Ascending aorta (tissue), 2 donors: ENCODE measurements around the gene SPSB1. TPM values are rescaled to one million over a fixed set of nuclear protein-coding genes. Genes with fewer than 3 reads are reported as not detected.

Experiments used
- DNase-seq, 2 donors: peaks; one replicate each; pipeline ENCODE4 v3.0.0-alpha.2; 2019; ENCODE audit warnings: low spot score in 2 of 2
- H3K27ac ChIP-seq, 2 donors: fragments of 200-600 bp; sonication (generic); one replicate each; pipeline ENCODE4 v1.5.1; 2016 to 2017; ENCODE audit warnings: mild to moderate bottlenecking in 1 of 2
- H3K27me3 ChIP-seq: fragments of 200-600 bp; sonication (generic); one replicate; pipeline ENCODE4 v1.5.1; 2017
- H3K36me3 ChIP-seq, 2 donors: fragments of 200-600 bp; sonication (generic); one replicate each; pipeline ENCODE4 v1.5.1; 2016
- H3K4me1 ChIP-seq, 2 donors: fragments of 200-600 bp; sonication (generic); one replicate each; pipeline ENCODE4 v1.5.1; 2016 to 2017; ENCODE audit warnings: mild to moderate bottlenecking in 1 of 2
- H3K4me3 ChIP-seq, 2 donors: fragments of 200-600 bp; sonication (generic); one replicate each; pipeline ENCODE4 v1.5.1; 2016 to 2017; ENCODE audit warnings: mild to moderate bottlenecking in 1 of 2
- H3K9me3 ChIP-seq, 2 donors: fragments of 200-600 bp; sonication (generic); one replicate each; pipeline ENCODE4 v1.5.1; 2016
- intact Hi-C: fragments of 100-400 bp; cut with DNase I; formaldehyde crosslinking; loops from one replicate; pipeline ENCODE4 v1.15.1; 2023
- total RNA-seq: library from RNA; depleted of rRNA; stranded (reverse); fragments of >200 nt; gene quantifications from one replicate; pipeline ENCODE4 v1.1.0, GENCODE V29; 2016
- TF ChIP-seq, protein P1 (sequence below), 3 experiments: fragments of 200-600 bp in 2 of 3; fragments of 450-650 bp in 1 of 3; sonication (generic) in 2 of 3; IDR thresholded peaks; one replicate each; pipeline ENCODE4 v1.5.1; 2016 to 2019; ENCODE audit warnings: antibody characterized with exemption in 3 of 3, mild to moderate bottlenecking in 1 of 3, moderate library complexity in 1 of 3

Gene SPSB1
- total RNA-seq, 1 donor from 2014 or later, result 64.9 TPM

DNA sequence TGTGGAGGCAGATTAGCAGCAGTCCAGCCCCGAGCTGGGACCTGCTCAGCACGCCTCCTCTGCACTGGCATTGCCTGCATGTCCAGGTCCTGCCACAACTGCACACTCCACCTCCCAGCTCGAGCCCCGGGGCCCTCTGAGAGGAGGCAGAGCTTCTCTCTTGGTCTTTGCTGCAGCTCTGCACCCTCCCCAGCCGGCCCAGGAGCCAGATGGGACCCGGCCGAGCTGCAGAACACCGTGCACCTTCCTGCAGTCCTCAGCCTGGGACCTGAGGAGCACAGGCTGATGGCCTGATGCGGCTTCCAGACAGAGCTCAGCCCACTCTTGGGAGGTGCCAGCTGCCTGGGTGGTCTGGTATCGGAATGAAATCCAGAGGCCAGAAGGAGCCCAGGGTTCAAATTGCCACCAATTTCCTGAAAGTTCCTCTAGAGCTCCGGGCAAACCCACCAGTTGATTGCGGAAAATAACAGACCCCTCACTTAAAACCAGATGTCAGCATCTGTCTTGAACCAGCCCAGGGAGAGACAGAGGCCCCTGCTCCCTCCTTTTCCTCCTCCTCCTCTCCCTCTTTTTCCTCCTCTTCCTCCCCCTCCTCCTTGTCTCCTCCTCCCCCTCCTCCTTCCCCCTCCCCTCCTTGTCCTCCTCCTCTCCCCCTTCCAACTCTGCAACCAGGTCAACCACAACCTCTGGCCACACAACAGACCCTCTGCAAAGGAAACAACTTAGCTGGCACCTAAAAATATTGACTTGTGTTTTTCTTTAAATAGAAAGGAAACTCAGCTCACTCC lies 10.6 kb upstream of the SPSB1 start:
- H3K4me3 ChIP-seq, result no peak overlapping the region
- H3K9me3 ChIP-seq, result peaks cover 0 to 8% of the 10 kb centered on the region in 2 donors
- DNase-seq, result no peak
- intact Hi-C loops, result no loop called here
- H3K27me3 ChIP-seq, result no peaks in the 10 kb centered on the region
- no peak overlapping the region for H3K27ac ChIP-seq
- H3K36me3 ChIP-seq, result no peaks in the 10 kb centered on the region
- TF ChIP-seq, protein P1, sequence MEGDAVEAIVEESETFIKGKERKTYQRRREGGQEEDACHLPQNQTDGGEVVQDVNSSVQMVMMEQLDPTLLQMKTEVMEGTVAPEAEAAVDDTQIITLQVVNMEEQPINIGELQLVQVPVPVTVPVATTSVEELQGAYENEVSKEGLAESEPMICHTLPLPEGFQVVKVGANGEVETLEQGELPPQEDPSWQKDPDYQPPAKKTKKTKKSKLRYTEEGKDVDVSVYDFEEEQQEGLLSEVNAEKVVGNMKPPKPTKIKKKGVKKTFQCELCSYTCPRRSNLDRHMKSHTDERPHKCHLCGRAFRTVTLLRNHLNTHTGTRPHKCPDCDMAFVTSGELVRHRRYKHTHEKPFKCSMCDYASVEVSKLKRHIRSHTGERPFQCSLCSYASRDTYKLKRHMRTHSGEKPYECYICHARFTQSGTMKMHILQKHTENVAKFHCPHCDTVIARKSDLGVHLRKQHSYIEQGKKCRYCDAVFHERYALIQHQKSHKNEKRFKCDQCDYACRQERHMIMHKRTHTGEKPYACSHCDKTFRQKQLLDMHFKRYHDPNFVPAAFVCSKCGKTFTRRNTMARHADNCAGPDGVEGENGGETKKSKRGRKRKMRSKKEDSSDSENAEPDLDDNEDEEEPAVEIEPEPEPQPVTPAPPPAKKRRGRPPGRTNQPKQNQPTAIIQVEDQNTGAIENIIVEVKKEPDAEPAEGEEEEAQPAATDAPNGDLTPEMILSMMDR (IDR thresholded peaks at IDR 0.05), result no peak
- H3K4me1 ChIP-seq, result peaks cover 15 to 17% of the 10 kb centered on the region in 2 donors

DNA sequence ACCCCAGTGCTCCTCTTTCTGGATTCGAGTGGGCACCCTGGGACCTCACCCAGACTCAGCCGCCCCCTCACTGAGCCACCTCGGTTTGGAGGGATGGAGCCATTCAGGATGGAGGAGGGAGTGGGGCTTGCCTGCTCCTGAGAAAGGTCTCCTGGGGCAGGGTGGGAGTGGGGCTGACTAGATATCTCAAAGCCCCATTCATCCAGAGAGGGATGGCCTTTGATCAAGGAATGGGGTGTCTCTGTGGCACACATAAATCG lies 10.1 kb upstream of the SPSB1 start:
- Histone ChIP-seq H3K4me3 (no peak overlapping the region), H3K27ac (no peak overlapping the region), H3K27me3 (no peaks in the 10 kb centered on the region), H3K9me3 (peaks cover 0 to 9% of the 10 kb centered on the region in 2 donors), H3K4me1 (peaks cover 15 to 16% of the 10 kb centered on the region in 2 donors), H3K36me3 (no peaks in the 10 kb centered on the region)
- TF ChIP-seq, protein P1 (IDR thresholded peaks at IDR 0.05), result no peak
- DNase-seq, result no peak
- intact Hi-C loops, result no loop called here

DNA sequence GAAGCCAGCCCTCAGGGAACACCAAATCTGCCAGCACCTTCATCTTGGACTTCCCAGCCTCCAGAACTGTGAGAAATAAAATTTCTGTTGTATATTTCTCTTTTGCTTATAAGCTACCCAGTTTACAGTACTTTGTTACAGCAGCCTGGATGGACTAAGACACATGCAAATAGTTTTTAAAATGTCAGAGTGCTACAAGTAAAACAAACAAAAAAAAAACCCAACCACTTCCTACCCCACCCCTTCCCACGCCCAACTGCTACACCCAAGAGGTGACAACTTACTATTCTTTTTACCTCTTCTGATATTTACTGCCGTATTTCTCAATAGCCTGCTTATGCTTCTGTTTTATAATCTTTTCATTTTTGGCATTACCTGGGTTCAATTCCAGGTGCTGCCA lies 8.6 kb upstream of the SPSB1 start:
- H3K36me3 ChIP-seq, result no peaks in the 10 kb centered on the region
- TF ChIP-seq, protein P1 (IDR thresholded peaks at IDR 0.05), result no peak
- peaks cover 5 to 23% of the 10 kb centered on the region in 2 donors for H3K9me3 ChIP-seq
- no peak overlapping the region for H3K4me3 ChIP-seq
- no peak for DNase-seq
- no peak overlapping the region for H3K27ac ChIP-seq
- H3K4me1 ChIP-seq, result peaks cover 6 to 8% of the 10 kb centered on the region in 2 donors
- intact Hi-C loops, result no loop called here
- no peaks in the 10 kb centered on the region for H3K27me3 ChIP-seq

DNA sequence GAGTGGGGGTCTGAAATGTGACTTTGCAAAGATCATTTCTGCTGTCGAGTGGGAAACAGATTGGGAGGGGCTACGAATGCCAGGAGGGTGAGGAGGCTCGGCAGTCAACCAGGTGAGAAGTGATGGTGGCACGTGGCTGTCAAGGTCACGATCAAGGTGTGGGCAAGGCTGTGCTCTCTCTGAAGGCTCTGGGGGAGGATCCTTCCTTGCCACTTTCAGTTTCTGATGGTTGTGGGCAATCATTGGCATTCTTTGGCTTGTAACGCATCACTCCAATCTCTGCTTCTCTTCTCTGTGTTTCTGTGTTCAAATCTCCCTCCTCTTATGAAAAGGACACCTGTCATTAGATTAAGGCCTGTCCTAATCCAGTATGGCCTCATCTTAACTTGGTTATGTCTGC lies 6.1 kb upstream of the SPSB1 start:
- Histone ChIP-seq H3K36me3 (no peaks in the 10 kb centered on the region), H3K27me3 (no peaks in the 10 kb centered on the region), H3K27ac (no peak overlapping the region), H3K4me1 (peaks cover 0 to 8% of the 10 kb centered on the region in 2 donors), H3K9me3 (peaks cover 5 to 23% of the 10 kb centered on the region in 2 donors), H3K4me3 (no peak overlapping the region)
- TF ChIP-seq, protein P1 (IDR thresholded peaks at IDR 0.05), result no peak
- intact Hi-C loops, result no loop called here
- DNase-seq, result no peak

DNA sequence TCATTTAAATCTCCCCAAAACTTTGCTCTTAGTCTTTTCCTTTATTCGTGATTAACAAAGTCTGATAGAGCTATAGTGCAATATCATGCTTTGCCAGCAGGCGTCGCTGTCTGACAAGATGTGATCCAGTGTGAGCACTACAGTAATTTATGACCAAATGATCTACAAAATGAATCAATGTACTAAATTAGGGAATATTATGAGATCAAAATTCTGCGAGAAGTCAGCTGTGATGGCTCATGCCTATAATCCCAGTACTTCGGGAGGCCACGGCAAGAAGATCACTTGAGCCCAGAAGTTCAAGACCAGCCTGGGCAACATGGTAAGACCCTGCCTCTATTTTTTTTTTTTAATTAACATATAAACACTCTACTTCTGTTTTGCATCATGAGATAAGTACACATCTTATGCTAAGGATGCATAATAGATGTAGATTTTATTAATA lies 3.6 kb upstream of the SPSB1 start:
- Histone ChIP-seq H3K27me3 (no peaks in the 10 kb centered on the region), H3K27ac (no peak overlapping the region), H3K4me3 (no peak overlapping the region), H3K9me3 (peaks cover 5 to 23% of the 10 kb centered on the region in 2 donors), H3K4me1 (peaks cover 5 to 9% of the 10 kb centered on the region in 2 donors), H3K36me3 (no peaks in the 10 kb centered on the region)
- DNase-seq, result peak in 1 of 2 donors; percentile 84
- intact Hi-C loops, result loop anchor here (1.0 to 2.0 kb wide), 2 partner anchors 168 to 202 kb away; no protein-coding TSS in a partner anchor
- TF ChIP-seq, protein P1 (IDR thresholded peaks at IDR 0.05), result peak; percentile 89 to 94 (median 92)
